ENCODE data around the gene ANKRD44.

DNA sequence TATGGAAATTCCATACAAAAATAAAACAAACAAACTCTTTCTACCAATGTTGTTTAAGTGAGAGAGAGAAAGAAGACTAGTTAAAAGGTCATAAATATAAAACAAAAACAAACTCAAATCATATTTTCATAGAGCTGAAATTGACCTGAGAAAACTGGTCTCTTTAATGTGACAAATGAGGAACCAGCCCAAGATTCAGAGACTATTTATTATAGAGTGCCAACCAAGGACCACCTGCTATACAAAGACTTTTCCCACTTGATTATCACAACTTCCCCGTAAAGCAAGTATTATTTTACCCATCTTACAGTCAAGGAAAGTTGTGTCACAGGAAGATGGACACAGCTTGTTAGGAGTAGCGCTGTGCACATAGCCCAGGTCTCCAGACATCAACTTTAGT lies 13.3 kb downstream of the ANKRD44 start:
- TF ChIP-seq, protein P1, sequence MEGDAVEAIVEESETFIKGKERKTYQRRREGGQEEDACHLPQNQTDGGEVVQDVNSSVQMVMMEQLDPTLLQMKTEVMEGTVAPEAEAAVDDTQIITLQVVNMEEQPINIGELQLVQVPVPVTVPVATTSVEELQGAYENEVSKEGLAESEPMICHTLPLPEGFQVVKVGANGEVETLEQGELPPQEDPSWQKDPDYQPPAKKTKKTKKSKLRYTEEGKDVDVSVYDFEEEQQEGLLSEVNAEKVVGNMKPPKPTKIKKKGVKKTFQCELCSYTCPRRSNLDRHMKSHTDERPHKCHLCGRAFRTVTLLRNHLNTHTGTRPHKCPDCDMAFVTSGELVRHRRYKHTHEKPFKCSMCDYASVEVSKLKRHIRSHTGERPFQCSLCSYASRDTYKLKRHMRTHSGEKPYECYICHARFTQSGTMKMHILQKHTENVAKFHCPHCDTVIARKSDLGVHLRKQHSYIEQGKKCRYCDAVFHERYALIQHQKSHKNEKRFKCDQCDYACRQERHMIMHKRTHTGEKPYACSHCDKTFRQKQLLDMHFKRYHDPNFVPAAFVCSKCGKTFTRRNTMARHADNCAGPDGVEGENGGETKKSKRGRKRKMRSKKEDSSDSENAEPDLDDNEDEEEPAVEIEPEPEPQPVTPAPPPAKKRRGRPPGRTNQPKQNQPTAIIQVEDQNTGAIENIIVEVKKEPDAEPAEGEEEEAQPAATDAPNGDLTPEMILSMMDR (IDR thresholded peaks at IDR 0.05; ENCODE audit: low read depth, low read length, poor library complexity, severe bottlenecking) = no peak
- TF ChIP-seq EZH2phosphoT487 (IDR thresholded peaks at IDR 0.05; ENCODE audit: borderline replicate concordance, low read length) = no peak

Measured in DOHH2 (cell line).